Measurements from ENCODE around the gene NAA60. TPM values are rescaled to one million over a fixed set of nuclear protein-coding genes. Genes with fewer than 3 reads are reported as not detected.

Gene NAA60
- total RNA-seq (2022): 53.2 and 63.4 TPM in 2 replicates
- Bru-seq, nascent RNA: percentile 66 among the genes with signal in this experiment
- BruChase-seq, experiment 1, labeled RNA remaining after a 6-hour chase: percentile 86 among the genes with signal in this experiment
- BruChase-seq, experiment 2, labeled RNA remaining after a 2-hour chase: percentile 93 among the genes with signal in this experiment
- long read RNA-seq, transcript NAA60-229 (7 exons, 2,531 nt): major isoform, 26 of 47 reads
- long read RNA-seq, partial matches to known transcripts: 4 of 47 reads
- long read RNA-seq, other reads (novel, unspliced or antisense): 5 of 47 reads

DNA sequence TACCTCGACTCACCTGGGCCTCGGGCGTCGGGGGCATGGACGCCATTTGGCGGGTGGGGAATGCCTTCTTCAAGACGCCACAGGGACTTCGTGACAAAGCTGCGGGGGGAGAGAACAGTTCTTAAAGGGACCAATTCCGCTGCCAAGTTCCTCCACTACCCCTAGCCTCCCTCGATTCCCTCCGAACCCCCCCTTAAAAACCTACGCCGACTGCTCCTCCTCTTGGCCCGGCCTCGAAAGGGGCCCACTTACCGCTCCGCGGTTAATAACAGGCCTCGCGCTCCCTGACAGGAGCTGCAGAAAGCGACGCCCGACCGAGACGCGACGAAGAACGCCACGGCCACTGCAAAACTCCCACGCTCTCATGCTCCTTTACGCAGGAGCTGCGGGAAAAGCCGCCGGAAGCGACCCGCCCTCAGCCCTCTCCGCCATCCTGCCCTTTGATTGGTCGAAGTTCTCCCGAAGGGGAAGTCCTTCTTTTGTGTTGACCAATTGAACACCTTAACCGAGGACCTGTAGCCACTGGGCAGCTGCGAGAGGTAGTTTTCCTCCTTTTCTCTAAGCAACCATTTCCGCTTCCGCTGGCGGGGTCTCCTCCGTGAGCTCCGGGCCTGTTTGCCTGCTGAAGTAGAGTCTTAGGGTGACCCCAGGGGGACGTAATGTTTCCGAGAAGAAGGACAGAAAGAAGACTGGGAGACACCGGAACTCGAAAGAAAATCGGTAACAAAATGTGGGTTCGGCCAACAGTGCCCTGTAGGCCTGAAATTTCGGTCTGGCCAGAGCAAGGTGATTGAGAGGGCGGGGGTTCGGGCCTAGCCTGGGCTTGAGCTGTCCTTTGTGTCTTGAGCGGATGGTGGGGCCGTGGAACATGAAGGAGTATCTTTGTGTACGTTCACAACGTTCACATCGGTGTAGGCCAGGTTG lies at the start of gene NAA60, which contains the start of gene ZNF597:
TSS of gene NAA60 (plus strand) at position 573 of the 924 bp plus-strand sequence. CDS start 32,548 bp downstream, outside the sequence.
TSS of gene ZNF597 (minus strand) at position 397 of the 924 bp plus-strand sequence. CDS start at position 46, 351 bp downstream.
- H3K4me1 Mint-ChIP-seq (ENCODE audit: low read depth, unreplicated experiment): no peaks in the 10 kb centered on the region
- H3K36me3 Mint-ChIP-seq (ENCODE audit: insufficient read depth, unreplicated experiment): peaks cover 40% of the 10 kb centered on the region
- peaks cover 7% of the 10 kb centered on the region for H3K9me3 Mint-ChIP-seq (ENCODE audit: low read depth, unreplicated experiment)
- CTCF ChIA-PET: interaction anchor here (1.2 kb wide), 1 partner anchor 11 kb away, joined by 3 read pairs; no protein-coding TSS in a partner anchor
- DNase-seq: peak; percentile 64
- intact Hi-C loops (cut with micrococcal nuclease; ENCODE audit: unreplicated experiment): no loop called here
- H3K27me3 Mint-ChIP-seq (ENCODE audit: unreplicated experiment): peaks cover 7% of the 10 kb centered on the region
- TF ChIP-seq, protein P1, sequence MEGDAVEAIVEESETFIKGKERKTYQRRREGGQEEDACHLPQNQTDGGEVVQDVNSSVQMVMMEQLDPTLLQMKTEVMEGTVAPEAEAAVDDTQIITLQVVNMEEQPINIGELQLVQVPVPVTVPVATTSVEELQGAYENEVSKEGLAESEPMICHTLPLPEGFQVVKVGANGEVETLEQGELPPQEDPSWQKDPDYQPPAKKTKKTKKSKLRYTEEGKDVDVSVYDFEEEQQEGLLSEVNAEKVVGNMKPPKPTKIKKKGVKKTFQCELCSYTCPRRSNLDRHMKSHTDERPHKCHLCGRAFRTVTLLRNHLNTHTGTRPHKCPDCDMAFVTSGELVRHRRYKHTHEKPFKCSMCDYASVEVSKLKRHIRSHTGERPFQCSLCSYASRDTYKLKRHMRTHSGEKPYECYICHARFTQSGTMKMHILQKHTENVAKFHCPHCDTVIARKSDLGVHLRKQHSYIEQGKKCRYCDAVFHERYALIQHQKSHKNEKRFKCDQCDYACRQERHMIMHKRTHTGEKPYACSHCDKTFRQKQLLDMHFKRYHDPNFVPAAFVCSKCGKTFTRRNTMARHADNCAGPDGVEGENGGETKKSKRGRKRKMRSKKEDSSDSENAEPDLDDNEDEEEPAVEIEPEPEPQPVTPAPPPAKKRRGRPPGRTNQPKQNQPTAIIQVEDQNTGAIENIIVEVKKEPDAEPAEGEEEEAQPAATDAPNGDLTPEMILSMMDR (IDR thresholded peaks at IDR 0.05; ENCODE audit: unreplicated experiment): no peak
- peak within 1 kb of the TSS; percentile 69 for H3K4me3 Mint-ChIP-seq (ENCODE audit: low read depth, unreplicated experiment)
- BruUV-seq (replicated peaks): no TSS peak
- H3K27ac Mint-ChIP-seq (ENCODE audit: unreplicated experiment): peak within 1 kb of the TSS; percentile 65

DNA sequence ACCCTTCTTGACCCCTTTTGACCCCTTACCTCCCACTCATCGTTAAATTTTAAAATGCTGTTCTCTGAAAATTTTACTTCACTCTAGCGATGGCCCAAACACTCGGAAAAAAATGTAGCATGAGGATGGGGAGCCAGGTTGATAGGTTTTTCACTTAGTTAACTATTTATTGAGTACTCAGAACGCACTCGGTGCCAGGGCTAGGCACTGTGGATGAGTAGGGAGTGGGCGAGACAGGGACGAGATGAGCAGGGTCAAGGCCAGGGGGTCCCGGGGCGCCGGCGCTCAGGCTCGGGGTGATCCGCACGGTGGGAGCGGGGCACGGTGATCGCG lies 43.1 kb upstream of the NAA60 start:
- CTCF ChIA-PET: interaction anchor here (0.7 to 0.9 kb wide), 3 partner anchors 36 to 136 kb away, joined by 3 to 4 read pairs (median 3); partner anchors contain the start of gene CLUAP1
- TF ChIP-seq, protein P1 (IDR thresholded peaks at IDR 0.05; ENCODE audit: unreplicated experiment): no peak

DNA sequence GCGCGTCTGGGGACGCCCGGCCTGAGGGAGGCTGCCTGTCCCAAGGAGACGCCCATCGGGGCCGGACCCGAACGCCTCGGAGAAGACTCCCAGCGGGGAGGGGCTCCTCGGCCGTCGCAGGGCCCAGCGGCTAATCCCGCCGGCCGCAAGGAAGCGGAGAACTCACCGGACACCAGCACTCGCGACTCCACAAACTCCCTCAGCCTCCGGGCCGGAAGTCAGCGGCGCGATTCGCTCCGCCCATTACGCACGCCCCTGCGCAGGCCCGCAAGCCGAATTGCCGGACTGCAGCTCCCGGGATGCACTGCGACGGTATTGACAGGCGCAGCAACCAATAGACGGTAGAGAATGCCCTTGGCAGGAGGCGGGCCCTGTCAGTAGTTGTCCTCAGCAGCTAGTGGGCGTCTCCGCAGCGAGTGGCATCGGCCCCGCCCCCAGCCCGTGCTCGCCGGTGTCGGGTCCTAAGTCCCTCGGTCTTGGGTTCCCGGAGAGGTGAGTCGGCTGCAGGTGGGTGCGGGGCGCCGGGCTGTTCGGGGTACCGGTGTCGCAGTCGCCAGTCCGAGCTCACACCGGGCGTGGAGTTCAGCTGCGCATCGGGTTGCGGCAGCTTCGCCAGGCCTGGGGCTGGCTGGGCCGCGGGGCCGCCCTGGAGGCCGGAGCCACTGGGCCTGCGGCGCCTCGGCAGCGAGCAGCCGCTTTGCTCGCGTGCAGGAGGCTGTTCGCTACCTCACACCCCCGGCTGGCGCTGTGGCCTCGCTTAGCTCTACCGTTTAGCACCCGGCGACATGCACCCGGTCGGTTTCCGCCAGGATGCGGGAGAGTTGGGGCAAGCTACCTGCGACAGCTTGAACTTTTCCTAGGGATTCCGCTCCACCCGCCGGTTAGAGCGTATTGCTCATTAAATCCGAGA lies 42.4 kb upstream of the NAA60 start, which contains the start of the genes ZNF174 and ZSCAN32:
TSS of gene ZNF174 (plus strand) at position 437 of the 910 bp plus-strand sequence. CDS start 790 bp downstream, outside the sequence.
TSS of gene ZSCAN32 (minus strand) at position 226 of the 910 bp plus-strand sequence. CDS start 3,447 bp downstream, outside the sequence.
- peaks cover 15% of the 10 kb centered on the region for H3K9me3 Mint-ChIP-seq (ENCODE audit: low read depth, unreplicated experiment)
- peak within 1 kb of the TSS; percentile 91 for H3K27ac Mint-ChIP-seq (ENCODE audit: unreplicated experiment)
- H3K27me3 Mint-ChIP-seq (ENCODE audit: unreplicated experiment): no peaks in the 10 kb centered on the region
- H3K4me1 Mint-ChIP-seq (ENCODE audit: low read depth, unreplicated experiment): peaks cover 10% of the 10 kb centered on the region
- BruUV-seq (replicated peaks): no TSS peak
- CTCF ChIA-PET: interaction anchor here (0.6 to 0.9 kb wide), 5 partner anchors 36 to 143 kb away, joined by 3 to 7 read pairs (median 4); partner anchors contain the start of gene CLUAP1
- peaks cover 59% of the 10 kb centered on the region for H3K36me3 Mint-ChIP-seq (ENCODE audit: insufficient read depth, unreplicated experiment)
- H3K4me3 Mint-ChIP-seq (ENCODE audit: low read depth, unreplicated experiment): peak within 1 kb of the TSS; percentile 95
- intact Hi-C loops (cut with micrococcal nuclease; ENCODE audit: unreplicated experiment): loop anchor here (5.0 kb wide), 1 partner anchor 56 kb away; no protein-coding TSS in a partner anchor
- peak; percentile 100 for DNase-seq
- TF ChIP-seq, protein P1 (IDR thresholded peaks at IDR 0.05; ENCODE audit: unreplicated experiment): no peak

More for the DNA sequence above, 43.1 kb upstream of the NAA60 start:
- intact Hi-C loops (cut with micrococcal nuclease; ENCODE audit: unreplicated experiment): loop anchor here (5.0 kb wide), 1 partner anchor 57 kb away; no protein-coding TSS in a partner anchor
- no TSS peak for BruUV-seq (replicated peaks)
- Mint-ChIP-seq H3K36me3 (ENCODE audit: insufficient read depth, unreplicated experiment) (peaks cover 61% of the 10 kb centered on the region), H3K27ac (ENCODE audit: unreplicated experiment) (peak overlapping the region; percentile 91), H3K4me3 (ENCODE audit: low read depth, unreplicated experiment) (peak overlapping the region; percentile 95), H3K4me1 (ENCODE audit: low read depth, unreplicated experiment) (peaks cover 10% of the 10 kb centered on the region), H3K27me3 (ENCODE audit: unreplicated experiment) (no peaks in the 10 kb centered on the region), H3K9me3 (ENCODE audit: low read depth, unreplicated experiment) (peaks cover 16% of the 10 kb centered on the region)
- no peak for DNase-seq

Data from Calu3 (cell line).